ENCODE measurements around the gene ZNF850. TPM values are rescaled to one million over a fixed set of nuclear protein-coding genes. Genes with fewer than 3 reads are reported as not detected.
"Not testable (repeated sequence)": the region's sequence is repeated elsewhere in the genome, so short reads cannot be mapped to it uniquely, and the experiment has no call there.

Gene ZNF850
- polyA plus RNA-seq, 1 of the 3 experiments (the other 2 are of a cell fraction): 1.6 TPM

DNA sequence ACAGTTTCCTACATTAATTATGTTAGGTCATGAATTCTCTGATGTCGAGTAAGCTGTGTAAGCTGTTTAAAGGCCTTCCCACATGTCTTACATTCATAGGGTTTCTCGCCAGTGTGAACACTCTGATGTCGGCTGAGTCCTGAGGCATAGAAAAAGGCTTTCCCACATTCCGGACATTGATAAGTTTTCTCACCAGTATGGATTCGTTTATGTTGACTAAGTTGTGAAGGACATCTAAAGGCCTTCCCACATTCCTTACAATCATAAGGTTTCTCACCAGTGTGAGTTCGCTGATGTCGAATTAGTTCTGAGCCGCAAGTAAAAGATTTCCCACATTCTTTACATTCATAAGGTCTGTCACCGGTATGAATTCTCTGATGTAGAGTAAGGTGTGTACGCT is 24.9 kb downstream of the ZNF850 start:
- POLR2A ChIA-PET: no interaction called here
- Histone ChIP-seq H2AFZ (ENCODE audit: low read depth) (no peak overlapping the region), H3K9ac (no peak overlapping the region), H3K27ac (ENCODE audit: low read depth in 2 of 2, low read length in 1 of 2) (no peak overlapping the region), H3K9me3 (peaks cover 73% of the 10 kb centered on the region), H3K4me2 (no peak overlapping the region), H3K9me2 (no peaks in the 10 kb centered on the region), H3K4me1 (ENCODE audit: control insufficient read depth in 1 of 2, insufficient read depth in 2 of 2, low read depth in 1 of 2, low read length in 1 of 2) (no peaks in the 10 kb centered on the region), H3F3A (replicated peaks; ENCODE audit: insufficient read depth) (no peaks in the 10 kb centered on the region), H4K20me1 (ENCODE audit: insufficient read depth) (no peaks in the 10 kb centered on the region), H3K36me3 (replicated peaks in 1 of 2; ENCODE audit: control insufficient read depth in 1 of 2, insufficient read depth in 2 of 2, low read length in 1 of 2) (peaks cover 44 to 67% of the 10 kb centered on the region in 2 experiments), H3K27me3 (ENCODE audit: insufficient read depth) (no peaks in the 10 kb centered on the region), H3K4me3 (ENCODE audit: low read depth in 2 of 2, low read length in 1 of 2) (peak overlapping the region in 1 of 2 experiments; percentile 1; a peak in 1 of 4 replicates), H3K79me2 (ENCODE audit: insufficient read depth) (no peaks in the 10 kb centered on the region)
- DNase-seq: no peak
- 94% methylated on average over 10 of the region's 10 CpGs for WGBS (ENCODE audit: low lambda C conversion rate)
- CTCF ChIA-PET: no interaction called here
- no peak for TF ChIP-seq RAD21 (IDR thresholded peaks at IDR 0.05; ENCODE audit: low read length)
- no peak for TF ChIP-seq ELF1 (IDR thresholded peaks at IDR 0.05)
- TF ChIP-seq RXRA (IDR thresholded peaks at IDR 0.05; ENCODE audit: borderline replicate concordance, low read depth): no peak
- no peak for TF ChIP-seq YY1 (IDR thresholded peaks at IDR 0.05; ENCODE audit: low read depth)
- TF ChIP-seq EP300 (IDR thresholded peaks at IDR 0.05; ENCODE audit: borderline replicate concordance in 1 of 2, low read depth in 1 of 2, low read length in 1 of 2): no peak
- no peak for TF ChIP-seq FOSL2 (IDR thresholded peaks at IDR 0.05; ENCODE audit: borderline replicate concordance, low read depth)

DNA sequence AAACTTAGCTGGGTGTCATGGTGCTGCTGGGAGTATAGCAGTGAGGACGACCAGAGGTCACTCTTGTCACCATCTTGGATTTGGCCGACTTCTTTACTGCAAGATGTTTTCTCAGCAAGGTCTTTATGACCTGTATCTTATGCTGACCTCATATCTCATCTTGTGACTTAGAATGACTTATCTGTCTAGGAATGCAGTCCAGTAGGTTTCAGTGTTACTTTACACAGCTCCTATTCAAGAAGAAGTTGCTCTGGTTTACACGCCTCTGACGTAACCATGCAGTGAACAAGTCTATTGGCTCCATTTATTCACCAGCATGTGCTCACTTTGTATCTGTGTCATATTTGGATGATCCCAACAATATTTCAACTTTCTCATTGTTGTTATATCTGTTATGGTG is 26.7 kb downstream of the ZNF850 start:
- H3K9me3 ChIP-seq: peaks cover 61% of the 10 kb centered on the region
- H3K79me2 ChIP-seq (ENCODE audit: insufficient read depth): no peaks in the 10 kb centered on the region
- H3K4me2 ChIP-seq: no peak overlapping the region
- peaks cover 31 to 48% of the 10 kb centered on the region in 2 experiments for H3K36me3 ChIP-seq (replicated peaks in 1 of 2; ENCODE audit: control insufficient read depth in 1 of 2, insufficient read depth in 2 of 2, low read length in 1 of 2)
- no peaks in the 10 kb centered on the region for H3K9me2 ChIP-seq
- no peaks in the 10 kb centered on the region for H3K27me3 ChIP-seq (ENCODE audit: insufficient read depth)
- no peaks in the 10 kb centered on the region for H4K20me1 ChIP-seq (ENCODE audit: insufficient read depth)
- TF ChIP-seq, protein P1, sequence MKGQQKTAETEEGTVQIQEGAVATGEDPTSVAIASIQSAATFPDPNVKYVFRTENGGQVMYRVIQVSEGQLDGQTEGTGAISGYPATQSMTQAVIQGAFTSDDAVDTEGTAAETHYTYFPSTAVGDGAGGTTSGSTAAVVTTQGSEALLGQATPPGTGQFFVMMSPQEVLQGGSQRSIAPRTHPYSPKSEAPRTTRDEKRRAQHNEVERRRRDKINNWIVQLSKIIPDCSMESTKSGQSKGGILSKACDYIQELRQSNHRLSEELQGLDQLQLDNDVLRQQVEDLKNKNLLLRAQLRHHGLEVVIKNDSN (IDR thresholded peaks at IDR 0.05; ENCODE audit: borderline replicate concordance, low read depth): no peak
- TF ChIP-seq GABPA (IDR thresholded peaks at IDR 0.05; ENCODE audit: low read depth): no peak
- TF ChIP-seq RAD21 (IDR thresholded peaks at IDR 0.05; ENCODE audit: low read length): no peak
- H3K4me1 ChIP-seq (ENCODE audit: control insufficient read depth in 1 of 2, insufficient read depth in 2 of 2, low read depth in 1 of 2, low read length in 1 of 2): no peaks in the 10 kb centered on the region
- no peak overlapping the region for H2AFZ ChIP-seq (ENCODE audit: low read depth)
- ChIA-PET CTCF (no interaction called here), POLR2A (no interaction called here)
- DNase-seq: no peak
- H3F3A ChIP-seq (replicated peaks; ENCODE audit: insufficient read depth): no peaks in the 10 kb centered on the region
- H3K27ac ChIP-seq (ENCODE audit: low read depth in 2 of 2, low read length in 1 of 2): no peak overlapping the region
- no peak overlapping the region for H3K9ac ChIP-seq
- WGBS (ENCODE audit: low lambda C conversion rate): 91% methylated on average over 4 of the region's 4 CpGs
- no peak overlapping the region for H3K4me3 ChIP-seq (ENCODE audit: low read depth in 2 of 2, low read length in 1 of 2)

DNA sequence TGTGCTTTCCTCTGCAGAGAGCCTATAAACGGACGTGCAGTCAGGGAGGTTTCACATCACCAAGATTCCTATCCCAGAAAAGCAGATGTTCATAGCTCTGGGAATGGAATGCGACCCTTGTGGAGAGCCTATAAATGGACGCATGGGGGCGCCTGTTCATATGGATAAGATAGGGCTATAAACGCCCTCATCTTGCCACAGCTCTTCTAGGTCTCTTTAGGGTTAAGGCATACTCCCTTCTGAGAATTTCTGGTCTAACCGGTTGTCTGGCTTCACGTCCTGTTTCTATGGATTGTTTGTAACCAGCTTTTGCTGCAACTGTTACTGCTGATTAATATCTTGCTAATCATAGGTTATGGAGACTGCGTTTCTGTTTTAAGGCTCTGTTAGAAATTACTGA is 36.4 kb downstream of the ZNF850 start:
- H3K4me3 ChIP-seq (ENCODE audit: low read depth in 2 of 2, low read length in 1 of 2); CTCF ChIA-PET; H4K20me1 ChIP-seq (ENCODE audit: insufficient read depth); H3K27me3 ChIP-seq (ENCODE audit: insufficient read depth); H3F3A ChIP-seq (replicated peaks; ENCODE audit: insufficient read depth); H3K27ac ChIP-seq (ENCODE audit: low read depth in 2 of 2, low read length in 1 of 2); DNase-seq; POLR2A ChIA-PET; H3K4me1 ChIP-seq (ENCODE audit: control insufficient read depth in 1 of 2, insufficient read depth in 2 of 2, low read depth in 1 of 2, low read length in 1 of 2); H3K9ac ChIP-seq; H3K4me2 ChIP-seq; H3K79me2 ChIP-seq (ENCODE audit: insufficient read depth); H3K36me3 ChIP-seq (replicated peaks in 1 of 2; ENCODE audit: control insufficient read depth in 1 of 2, insufficient read depth in 2 of 2, low read length in 1 of 2); H3K9me2 ChIP-seq; H2AFZ ChIP-seq (ENCODE audit: low read depth): not testable (repeated sequence)
- H3K9me3 ChIP-seq: peaks cover 18% of the 10 kb centered on the region
- 74% methylated on average over 5 of the region's 9 CpGs for WGBS (ENCODE audit: low lambda C conversion rate)

Measured in SK-N-SH (cell line).